ENCODE data around the gene UPF2.

Gene UPF2

GRCh38 chr10:11884706-11885423 is 157.7 kb downstream of the UPF2 start:
- DNase-seq (ENCODE audit: low spot score), result no peak

- DNase-seq (ENCODE audit: low spot score), result no peak
Measured at GRCh38 chr10:11882646-11883375, 159.8 kb downstream of the UPF2 start.

GRCh38 chr10:11881477-11882417 is 160.9 kb downstream of the UPF2 start:
- no peak for DNase-seq (ENCODE audit: low spot score)

GRCh38 chr10:11881030-11881476 is 161.6 kb downstream of the UPF2 start:
- no peak for DNase-seq (ENCODE audit: low spot score)

GRCh38 chr10:11880151-11881029 is 162.2 kb downstream of the UPF2 start:
- no peak for DNase-seq (ENCODE audit: low spot score)

- DNase-seq (ENCODE audit: low spot score), result no peak
Measured at GRCh38 chr10:11879387-11880094, 163.1 kb downstream of the UPF2 start.

- DNase-seq (ENCODE audit: low spot score), result no peak
Measured at GRCh38 chr10:11878776-11879175, 163.8 kb downstream of the UPF2 start.

- DNase-seq (ENCODE audit: low spot score), result no peak
Measured at GRCh38 chr10:11877591-11877905, 165.1 kb downstream of the UPF2 start.

GRCh38 chr10:11876805-11877590 is 165.6 kb downstream of the UPF2 start:
- no peak for DNase-seq (ENCODE audit: low spot score)

GRCh38 chr10:11876324-11876723 is 166.3 kb downstream of the UPF2 start:
- DNase-seq (ENCODE audit: low spot score), result no peak

GRCh38 chr10:11875494-11876281 is 166.9 kb downstream of the UPF2 start:
- no peak for DNase-seq (ENCODE audit: low spot score)

GRCh38 chr10:11874568-11875493 is 167.8 kb downstream of the UPF2 start:
- DNase-seq (ENCODE audit: low spot score), result no peak

GRCh38 chr10:11871466-11871865 is 171.1 kb downstream of the UPF2 start:
- DNase-seq (ENCODE audit: low spot score), result no peak

- DNase-seq (ENCODE audit: low spot score), result no peak
Measured at GRCh38 chr10:11870900-11871400, 171.7 kb downstream of the UPF2 start.

- DNase-seq (ENCODE audit: low spot score), result no peak
Measured at GRCh38 chr10:11870461-11870780, 172.2 kb downstream of the UPF2 start.

Measured in globus pallidus (tissue), 1 donor.